GM12892 (cell line): Measurements from ENCODE around the gene CCNQ.

ENCODE experiments used
- DNase-seq: peaks from one replicate; pipeline ENCODE4 v3.0.0; 2011; ENCODE audit not compliant: insufficient read length
- FAIRE-seq: peaks from 2 replicates; lab custom pipeline; 2011; peaks lifted over from hg19 to GRCh38; lab: Jason Lieb, UNC
- POLR2A ChIP-seq: IDR thresholded peaks from 2 replicates; pipeline ENCODE4 v1.6.1; 2011; ENCODE audit warnings: low read depth, low read length, control low read depth
- POLR2AphosphoS5 ChIP-seq: IDR thresholded peaks from 2 replicates; pipeline ENCODE4 v1.6.1; 2011; ENCODE audit warnings: low read depth, low read length, control low read depth
- TAF1 ChIP-seq: IDR thresholded peaks from 2 replicates; pipeline ENCODE4 v1.6.1; 2011; ENCODE audit warnings: low read depth, mild to moderate bottlenecking, control low read depth, low read length, borderline replicate concordance

Gene CCNQ

GRCh38 chrX:153599192-153600031, 473 bp upstream of the CCNQ start:
- FAIRE-seq: no peak
- TF ChIP-seq POLR2AphosphoS5 (no peak), TAF1 (no peak), POLR2A (no peak)
- peak; percentile 83 for DNase-seq

GRCh38 chrX:153596981-153597750, 1.8 kb downstream of the CCNQ start:
- no peak for DNase-seq
- no peak for FAIRE-seq
- TF ChIP-seq POLR2A (no peak), POLR2AphosphoS5 (no peak), TAF1 (no peak)

GRCh38 chrX:153595859-153596857, 2.8 kb downstream of the CCNQ start:
- TF ChIP-seq POLR2AphosphoS5: no peak
- no peak for TF ChIP-seq TAF1
- TF ChIP-seq POLR2A: no peak
- DNase-seq: no peak
- FAIRE-seq: no peak

DNA sequence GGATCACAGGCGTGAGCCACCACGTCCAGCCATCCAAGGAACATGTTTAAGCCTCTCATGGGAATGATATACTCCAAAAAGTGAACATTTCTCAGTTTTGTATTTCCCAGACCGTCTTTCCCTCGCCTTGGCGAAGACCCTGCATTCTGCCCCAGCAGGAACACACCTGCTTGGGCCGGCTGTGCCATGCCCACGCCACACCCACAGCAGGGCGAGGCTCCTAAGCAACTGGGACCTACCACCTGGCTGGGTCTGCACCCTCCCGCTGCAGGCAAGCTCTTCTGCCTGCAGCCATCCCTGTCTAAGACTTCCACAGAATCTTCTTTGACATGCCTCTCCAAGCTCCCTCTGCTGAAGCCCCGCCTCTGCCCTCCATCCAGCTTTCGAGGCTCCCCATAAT, 3.6 kb downstream of the CCNQ start:
- TF ChIP-seq TAF1 (no peak), POLR2AphosphoS5 (no peak), POLR2A (no peak)
- FAIRE-seq (no peak), DNase-seq (no peak)

GRCh38 chrX:153593811-153594500, 5.0 kb downstream of the CCNQ start:
- no peak for TF ChIP-seq POLR2AphosphoS5
- no peak for TF ChIP-seq TAF1
- no peak for TF ChIP-seq POLR2A
- no peak for DNase-seq
- FAIRE-seq: no peak

DNA sequence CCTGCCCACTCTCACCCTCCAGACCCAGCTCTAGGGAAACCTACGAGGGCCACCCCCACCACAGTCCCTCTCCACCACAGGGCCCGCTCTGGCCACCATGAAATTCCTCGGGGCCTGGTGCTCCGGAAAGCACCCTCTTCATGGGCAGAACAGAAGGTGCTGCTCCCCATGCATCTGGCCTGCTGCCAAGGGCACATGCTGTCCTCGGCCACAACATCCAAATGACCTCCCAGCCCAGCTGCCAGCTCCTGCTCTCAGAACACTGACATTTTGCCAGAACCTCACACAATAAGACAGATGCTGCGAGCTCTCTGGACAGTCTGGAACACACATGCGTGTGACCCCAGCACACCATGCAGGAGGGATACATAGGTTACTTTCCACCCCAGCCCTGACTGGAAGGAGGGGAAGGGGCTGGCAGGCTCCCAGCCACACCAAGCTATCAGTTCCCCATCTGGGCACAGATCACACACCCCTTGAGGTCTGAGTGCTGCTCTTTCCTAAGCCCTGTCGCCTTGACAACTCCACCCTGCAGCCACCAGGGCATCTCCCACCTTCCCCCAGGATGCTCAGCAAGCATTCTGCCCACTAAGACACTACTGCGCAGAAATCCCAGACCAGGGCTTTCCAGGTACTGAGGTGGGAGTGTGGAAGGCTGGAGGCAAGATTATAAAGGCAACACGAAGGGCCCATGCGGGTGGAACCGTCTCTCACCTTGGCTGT, 5.8 kb downstream of the CCNQ start:
- DNase-seq (no peak), FAIRE-seq (no peak)
- no peak for TF ChIP-seq TAF1
- TF ChIP-seq POLR2A: no peak
- no peak for TF ChIP-seq POLR2AphosphoS5

DNA sequence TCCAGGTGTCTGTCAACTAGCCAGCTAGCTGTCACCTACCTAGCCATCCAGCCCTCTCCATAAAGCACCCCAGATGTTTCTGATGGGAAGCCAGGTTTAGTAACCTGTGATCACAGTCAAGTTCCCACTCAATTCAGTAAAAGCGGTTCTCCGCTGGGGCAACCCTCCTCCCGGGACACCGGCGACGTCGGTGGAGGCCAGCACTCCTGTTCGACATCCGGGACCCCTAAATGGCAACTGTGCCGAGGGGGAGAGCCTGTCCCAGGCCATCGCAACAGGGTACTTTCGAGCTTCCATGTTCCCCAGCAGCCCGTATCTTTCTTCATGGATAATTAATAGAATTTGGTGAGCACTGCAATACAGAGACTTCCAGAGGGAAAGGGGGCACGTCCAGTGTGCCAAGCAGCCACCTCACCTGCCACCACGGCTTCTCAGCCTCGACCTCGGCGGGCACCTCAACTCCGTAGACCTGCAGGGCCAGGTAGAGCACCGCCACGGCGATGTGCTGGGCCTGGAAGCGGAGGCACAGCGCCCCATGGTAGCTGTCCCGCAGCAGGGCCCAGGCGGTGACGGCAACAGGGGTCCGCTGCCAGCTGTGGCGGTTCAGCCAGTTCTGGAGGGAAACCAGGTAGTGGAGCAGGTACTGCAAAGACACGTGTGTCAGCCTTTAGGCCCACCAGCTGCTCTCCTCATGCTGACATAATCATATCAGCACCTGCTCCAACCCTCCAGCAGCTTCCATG, 6.7 kb downstream of the CCNQ start:
- DNase-seq (no peak), FAIRE-seq (no peak)
- no peak for TF ChIP-seq POLR2A
- TF ChIP-seq POLR2AphosphoS5: no peak
- no peak for TF ChIP-seq TAF1

DNA sequence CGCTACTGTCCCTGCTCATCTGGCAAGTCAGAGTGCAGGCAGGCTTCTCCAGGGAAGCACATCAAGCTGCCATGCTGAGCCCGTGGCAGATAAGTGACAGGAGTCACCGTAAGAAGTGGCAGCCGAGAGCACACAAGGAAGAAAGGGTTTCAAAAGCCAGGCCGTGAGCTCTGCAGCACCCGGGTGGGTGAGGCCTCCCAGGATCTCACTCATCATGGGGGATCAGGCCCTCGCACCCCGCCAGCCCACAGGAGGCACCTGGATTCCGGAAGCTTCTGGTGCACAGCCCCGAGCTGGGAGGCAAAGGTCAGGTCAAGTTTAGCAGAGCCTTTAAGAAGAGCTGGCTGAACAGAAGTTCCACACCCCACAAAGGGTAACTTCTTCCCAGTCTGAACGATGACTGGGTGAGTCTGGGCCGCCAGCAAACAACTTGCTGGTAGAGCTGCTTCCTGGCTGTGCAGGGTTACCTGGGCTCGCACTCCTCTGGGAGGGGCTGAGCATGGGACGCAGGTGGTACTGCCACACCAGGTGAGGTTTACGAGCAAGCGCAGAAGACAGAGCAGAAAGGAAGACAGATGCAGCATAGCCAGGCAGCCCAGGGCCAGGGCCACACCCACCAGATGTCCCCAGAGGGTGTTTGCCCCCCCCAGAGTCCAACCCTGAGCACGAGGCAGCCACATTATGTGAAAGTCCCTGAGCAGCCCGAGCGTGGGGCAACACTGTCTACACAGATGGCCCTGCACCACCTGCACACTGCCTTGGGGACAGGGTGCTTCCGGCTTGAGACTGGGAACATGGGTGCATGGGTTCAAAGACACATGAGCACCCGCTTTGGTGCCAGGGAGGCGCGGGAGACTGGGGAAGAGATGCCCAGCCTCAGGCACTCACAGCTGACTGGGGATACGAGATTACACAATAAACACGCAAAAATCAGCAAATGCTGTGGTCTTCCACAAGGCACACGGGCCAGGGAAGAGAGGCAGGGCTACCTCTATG, 7.7 kb downstream of the CCNQ start:
- TF ChIP-seq POLR2AphosphoS5 (no peak), TAF1 (no peak), POLR2A (no peak)
- DNase-seq: no peak
- no peak for FAIRE-seq
